ENCODE results near the gene CAMTA1. TPM values are rescaled to one million over a fixed set of nuclear protein-coding genes. Genes with fewer than 3 reads are reported as not detected.

The CAMTA1 gene
- total RNA-seq, 1 experiment from 2014 or later, result 69.5 TPM

DNA sequence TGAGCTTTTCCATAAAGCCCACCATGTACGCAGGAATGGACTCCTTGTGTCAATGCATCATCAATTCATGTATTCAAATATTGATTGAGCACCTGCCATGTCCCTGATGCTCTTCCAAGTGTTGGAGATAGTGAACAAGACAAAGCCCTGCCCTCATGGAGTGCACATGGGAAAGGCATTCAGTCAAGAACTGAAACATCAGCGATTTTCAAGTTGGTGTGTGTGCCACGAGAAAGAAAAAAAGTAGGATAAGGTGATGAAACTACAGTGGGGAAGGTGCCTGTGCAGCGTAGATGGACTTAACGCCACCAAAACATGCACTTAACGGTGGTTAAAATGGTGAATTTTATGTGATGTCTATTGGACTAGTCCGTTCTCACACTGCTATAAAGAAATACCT, 553.2 kb downstream of the CAMTA1 start:
- H3K9me2 ChIP-seq (ENCODE audit: insufficient read depth), result no peaks in the 10 kb centered on the region
- H3K36me3 ChIP-seq (ENCODE audit: control insufficient read depth in 1 of 2, insufficient read depth in 2 of 2, low read length in 2 of 2), result no peaks in the 10 kb centered on the region
- ChIA-PET CTCF (no interaction called here), RAD21 (ENCODE audit: low non-redundant PET in 1 of 2, low total read pairs in 2 of 2, uncharacterized antibody in 2 of 2, unreplicated experiment in 2 of 2) (no interaction called here), POLR2A (no interaction called here)
- H3K4me2 ChIP-seq (ENCODE audit: low read length), result no peak overlapping the region
- no peak overlapping the region for H2AFZ ChIP-seq (ENCODE audit: low read depth, low read length, poor library complexity, severe bottlenecking)
- ATAC-seq (no peak), DNase-seq (ENCODE audit: low read depth, low spot score) (no peak)
- no peak overlapping the region for H3K4me3 ChIP-seq (replicated peaks in 1 of 2; ENCODE audit: low read depth in 1 of 2, low read length in 2 of 2)
- BruUV-seq (replicated peaks), result no TSS peak
- no peaks in the 10 kb centered on the region for H4K20me1 ChIP-seq (ENCODE audit: insufficient read depth)
- no peaks in the 10 kb centered on the region for H3K79me2 ChIP-seq (ENCODE audit: insufficient read depth, low read length)
- H3K27me3 ChIP-seq (ENCODE audit: insufficient read depth, low read length), result no peaks in the 10 kb centered on the region
- no peaks in the 10 kb centered on the region for H3K9me3 ChIP-seq (ENCODE audit: control insufficient read depth in 1 of 2, insufficient read depth in 1 of 2, low read depth in 1 of 2, low read length in 2 of 2)
- TF ChIP-seq, protein P1, sequence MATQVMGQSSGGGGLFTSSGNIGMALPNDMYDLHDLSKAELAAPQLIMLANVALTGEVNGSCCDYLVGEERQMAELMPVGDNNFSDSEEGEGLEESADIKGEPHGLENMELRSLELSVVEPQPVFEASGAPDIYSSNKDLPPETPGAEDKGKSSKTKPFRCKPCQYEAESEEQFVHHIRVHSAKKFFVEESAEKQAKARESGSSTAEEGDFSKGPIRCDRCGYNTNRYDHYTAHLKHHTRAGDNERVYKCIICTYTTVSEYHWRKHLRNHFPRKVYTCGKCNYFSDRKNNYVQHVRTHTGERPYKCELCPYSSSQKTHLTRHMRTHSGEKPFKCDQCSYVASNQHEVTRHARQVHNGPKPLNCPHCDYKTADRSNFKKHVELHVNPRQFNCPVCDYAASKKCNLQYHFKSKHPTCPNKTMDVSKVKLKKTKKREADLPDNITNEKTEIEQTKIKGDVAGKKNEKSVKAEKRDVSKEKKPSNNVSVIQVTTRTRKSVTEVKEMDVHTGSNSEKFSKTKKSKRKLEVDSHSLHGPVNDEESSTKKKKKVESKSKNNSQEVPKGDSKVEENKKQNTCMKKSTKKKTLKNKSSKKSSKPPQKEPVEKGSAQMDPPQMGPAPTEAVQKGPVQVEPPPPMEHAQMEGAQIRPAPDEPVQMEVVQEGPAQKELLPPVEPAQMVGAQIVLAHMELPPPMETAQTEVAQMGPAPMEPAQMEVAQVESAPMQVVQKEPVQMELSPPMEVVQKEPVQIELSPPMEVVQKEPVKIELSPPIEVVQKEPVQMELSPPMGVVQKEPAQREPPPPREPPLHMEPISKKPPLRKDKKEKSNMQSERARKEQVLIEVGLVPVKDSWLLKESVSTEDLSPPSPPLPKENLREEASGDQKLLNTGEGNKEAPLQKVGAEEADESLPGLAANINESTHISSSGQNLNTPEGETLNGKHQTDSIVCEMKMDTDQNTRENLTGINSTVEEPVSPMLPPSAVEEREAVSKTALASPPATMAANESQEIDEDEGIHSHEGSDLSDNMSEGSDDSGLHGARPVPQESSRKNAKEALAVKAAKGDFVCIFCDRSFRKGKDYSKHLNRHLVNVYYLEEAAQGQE (IDR thresholded peaks at IDR 0.05; ENCODE audit: low read depth), result no peak
- TF ChIP-seq ELF1 (IDR thresholded peaks at IDR 0.05; ENCODE audit: borderline replicate concordance, low read depth), result no peak
- H3K27ac ChIP-seq (ENCODE audit: low read depth, low read length), result no peak overlapping the region
- no peaks in the 10 kb centered on the region; a peak in 1 of 4 replicates for H3K4me1 ChIP-seq (ENCODE audit: control insufficient read depth in 1 of 2, insufficient read depth in 2 of 2, low read length in 2 of 2)
- H3K9ac ChIP-seq (ENCODE audit: low read length), result no peak overlapping the region
- intact Hi-C loops (cut with micrococcal nuclease), result no loop called here

DNA sequence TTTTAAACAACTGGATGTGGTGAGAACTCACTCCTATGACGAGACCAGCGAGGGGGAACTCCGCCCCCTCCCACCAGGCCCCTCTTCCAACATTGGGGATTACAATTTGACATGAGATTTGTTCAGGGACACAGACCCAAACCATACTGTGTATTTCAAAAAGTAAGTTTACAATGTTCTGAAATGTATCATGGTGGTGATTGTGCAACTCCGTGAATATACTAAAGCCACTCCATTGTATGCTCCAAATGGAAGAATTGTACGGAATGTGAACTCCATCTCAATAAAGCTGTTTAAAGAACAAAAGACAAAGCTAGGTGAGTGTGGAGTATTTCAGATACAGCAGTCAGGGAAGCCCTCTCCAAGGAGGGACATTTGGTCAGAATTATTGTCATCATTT, 553.8 kb downstream of the CAMTA1 start:
- Histone ChIP-seq H3K4me3 (replicated peaks in 1 of 2; ENCODE audit: low read depth in 1 of 2, low read length in 2 of 2) (no peak overlapping the region), H3K9ac (ENCODE audit: low read length) (no peak overlapping the region), H3K4me1 (ENCODE audit: control insufficient read depth in 1 of 2, insufficient read depth in 2 of 2, low read length in 2 of 2) (no peaks in the 10 kb centered on the region; a peak in 1 of 4 replicates), H3K79me2 (ENCODE audit: insufficient read depth, low read length) (no peaks in the 10 kb centered on the region), H3K9me2 (ENCODE audit: insufficient read depth) (no peaks in the 10 kb centered on the region), H3K27ac (ENCODE audit: low read depth, low read length) (no peak overlapping the region), H3K9me3 (ENCODE audit: control insufficient read depth in 1 of 2, insufficient read depth in 1 of 2, low read depth in 1 of 2, low read length in 2 of 2) (no peaks in the 10 kb centered on the region), H3K4me2 (ENCODE audit: low read length) (no peak overlapping the region), H2AFZ (ENCODE audit: low read depth, low read length, poor library complexity, severe bottlenecking) (no peak overlapping the region), H4K20me1 (ENCODE audit: insufficient read depth) (no peaks in the 10 kb centered on the region), H3K36me3 (ENCODE audit: control insufficient read depth in 1 of 2, insufficient read depth in 2 of 2, low read length in 2 of 2) (no peaks in the 10 kb centered on the region), H3K27me3 (ENCODE audit: insufficient read depth, low read length) (no peaks in the 10 kb centered on the region)
- TF ChIP-seq, protein P2, sequence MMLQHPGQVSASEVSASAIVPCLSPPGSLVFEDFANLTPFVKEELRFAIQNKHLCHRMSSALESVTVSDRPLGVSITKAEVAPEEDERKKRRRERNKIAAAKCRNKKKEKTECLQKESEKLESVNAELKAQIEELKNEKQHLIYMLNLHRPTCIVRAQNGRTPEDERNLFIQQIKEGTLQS (IDR thresholded peaks at IDR 0.05), result no peak
- TF ChIP-seq POLR2A (IDR thresholded peaks at IDR 0.05; ENCODE audit: borderline replicate concordance, extremely low read depth, insufficient read depth, insufficient read length) (no peak), SP1 (IDR thresholded peaks at IDR 0.05; ENCODE audit: low read depth) (no peak), RAD21 (IDR thresholded peaks at IDR 0.05; ENCODE audit: low read depth) (no peak), POLR2AphosphoS5 (IDR thresholded peaks at IDR 0.05; ENCODE audit: low read depth, low read length) (no peak), FOSL1 (IDR thresholded peaks at IDR 0.05; ENCODE audit: low read depth) (no peak), CBX3 (IDR thresholded peaks at IDR 0.05; ENCODE audit: low read depth) (no peak)
- TF ChIP-seq, protein P1 (IDR thresholded peaks at IDR 0.05; ENCODE audit: low read depth), result no peak
- ChIA-PET RAD21 (ENCODE audit: low non-redundant PET in 1 of 2, low total read pairs in 2 of 2, uncharacterized antibody in 2 of 2, unreplicated experiment in 2 of 2) (no interaction called here), CTCF (no interaction called here), POLR2A (no interaction called here)
- no peak for DNase-seq (ENCODE audit: low read depth, low spot score)
- ATAC-seq, result no peak
- no TSS peak for BruUV-seq (replicated peaks)
- intact Hi-C loops (cut with micrococcal nuclease), result no loop called here

All from HCT116 (cell line).